Endometrium (tissue), 2 donors: ENCODE data around the gene RBM10.

Experiments used
- FAIRE-seq: peaks from 2 replicates; lab custom pipeline; 2012; peaks lifted over from hg19 to GRCh38; lab: Jason Lieb, UNC
- donor health status: control.
- donor health status: control.

The RBM10 gene

GRCh38 chrX:47235691-47236103, 90.7 kb downstream of the RBM10 start:
- no peak for FAIRE-seq
